Myocyte (in vitro differentiated cells): Measurements from ENCODE around the gene BMP2K. TPM values are rescaled to one million over a fixed set of nuclear protein-coding genes. Genes with fewer than 3 reads are reported as not detected.
"Not testable (repeated sequence)": the region's sequence is repeated elsewhere in the genome, so short reads cannot be mapped to it uniquely, and the experiment has no call there.

Experiments used
- DNase-seq: peaks from one replicate; pipeline ENCODE4 v3.0.0-alpha.2; 2012; ENCODE audit warnings: low read depth
- total RNA-seq: library from RNA; depleted of rRNA; stranded (reverse); fragments of >200 nt; gene quantifications from 2 replicates; pipeline ENCODE4 v1.2.3, GENCODE V29; 2014

Gene BMP2K
- total RNA-seq, 1 donor from 2014 or later: 38.5 TPM

GRCh38 chr4:78787392-78788006 lies 11.3 kb downstream of the BMP2K start:
- DNase-seq: no peak

- DNase-seq: no peak
These were observed 12.1 kb downstream of the BMP2K start for GRCh38 chr4:78788007-78788889.

DNA sequence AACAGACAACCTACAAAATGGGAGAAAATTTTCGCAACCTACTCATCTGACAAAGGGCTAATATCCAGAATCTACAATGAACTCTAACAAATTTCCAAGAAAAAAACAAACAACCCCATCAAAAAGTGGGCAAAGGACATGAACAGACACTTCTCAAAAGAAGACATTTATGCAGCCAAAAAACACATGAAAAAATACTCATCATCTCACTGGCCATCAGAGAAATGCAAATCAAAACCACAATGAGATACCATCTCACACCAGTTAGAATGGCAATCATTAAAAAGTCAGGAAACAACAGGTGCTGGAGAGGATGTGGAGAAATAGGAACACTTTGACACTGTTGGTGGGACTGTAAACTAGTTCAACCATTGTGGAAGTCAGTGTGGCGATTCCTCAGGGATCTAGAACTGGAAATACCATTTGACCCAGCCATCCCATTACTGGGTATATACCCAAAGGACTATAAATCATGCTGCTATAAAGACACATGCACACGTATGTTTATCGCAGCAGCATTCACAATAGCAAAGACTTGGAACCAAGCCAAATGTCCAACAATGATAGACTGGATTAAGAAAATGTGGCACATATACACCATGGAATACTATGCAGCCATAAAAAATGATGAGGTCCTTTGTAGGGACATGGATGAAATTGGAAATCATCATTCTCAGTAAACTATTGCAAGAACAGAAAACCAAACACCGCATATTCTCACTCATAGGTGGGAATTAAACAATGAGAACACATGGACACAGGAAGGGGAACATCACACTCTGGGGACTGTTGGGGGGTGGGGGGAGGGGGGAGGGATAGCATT lies 19.7 kb downstream of the BMP2K start:
- not testable (repeated sequence) for DNase-seq

GRCh38 chr4:78796526-78796925 lies 20.4 kb downstream of the BMP2K start:
- no peak for DNase-seq

GRCh38 chr4:78797777-78798284 lies 21.7 kb downstream of the BMP2K start:
- DNase-seq: no peak

DNA sequence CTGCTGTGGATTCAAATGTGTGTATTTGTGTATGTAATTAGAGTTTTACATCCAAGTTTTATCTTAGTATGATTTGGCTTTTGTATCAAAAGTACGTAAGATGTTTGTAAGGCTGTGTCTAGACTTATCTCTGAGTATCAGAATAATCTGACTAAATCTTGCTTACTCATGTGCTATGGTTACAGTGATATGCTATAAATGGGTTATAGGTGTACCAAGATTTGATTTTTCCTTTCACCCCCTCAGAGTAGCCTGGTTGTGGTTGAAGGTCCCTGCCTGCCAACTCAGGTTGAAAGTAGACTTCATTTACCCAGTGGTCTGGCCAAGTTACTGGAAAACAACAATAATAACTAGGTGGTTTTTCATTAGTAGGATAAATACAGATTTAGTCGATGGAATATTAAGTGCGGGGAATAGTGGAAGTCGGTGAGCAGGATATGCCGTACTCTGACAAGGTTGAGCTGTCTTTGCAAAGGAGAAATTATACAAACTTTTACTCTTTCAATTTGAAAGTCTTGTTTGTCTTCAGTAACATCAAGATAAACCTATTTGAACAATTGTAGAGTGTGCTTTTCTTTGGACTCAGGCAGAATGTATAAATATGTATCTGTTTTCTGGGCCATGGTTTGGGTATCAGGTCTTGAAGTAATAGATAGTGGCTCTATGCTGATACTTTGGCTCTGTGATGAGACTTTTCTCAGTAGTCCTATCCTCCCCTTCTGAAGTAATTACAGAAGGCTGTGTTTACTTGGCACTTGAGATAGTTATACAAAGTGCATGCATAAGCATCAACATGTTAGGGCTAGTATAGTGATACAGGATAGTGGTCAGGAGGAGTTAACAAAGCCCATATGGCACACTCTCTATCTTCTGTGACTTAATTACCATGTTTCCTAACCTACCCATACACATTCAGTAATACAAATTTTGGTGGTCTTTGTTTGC lies 23.7 kb downstream of the BMP2K start:
- DNase-seq: no peak

- DNase-seq: peak; percentile 9
These were observed 24.8 kb downstream of the BMP2K start for GRCh38 chr4:78800965-78801364.

DNA sequence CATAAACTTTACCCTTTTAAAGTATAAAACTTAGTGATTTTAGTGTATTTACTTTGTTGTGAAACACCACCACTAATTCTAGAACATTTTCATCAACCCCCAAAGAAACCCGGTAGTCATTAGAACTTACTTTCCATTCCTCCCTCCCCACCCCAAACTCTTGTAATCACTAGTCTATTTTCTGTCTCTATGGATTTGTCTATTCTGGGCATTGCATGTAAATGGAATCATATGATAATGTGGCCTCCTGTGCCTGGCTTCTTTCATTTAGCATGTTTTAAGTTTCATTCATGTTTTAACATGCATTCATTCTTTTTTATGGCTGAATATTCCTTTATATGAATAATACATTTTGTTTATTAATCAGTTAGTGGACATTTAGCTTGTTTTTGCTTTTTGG lies 27.8 kb downstream of the BMP2K start:
- no peak for DNase-seq

- no peak for DNase-seq
These were observed 30.9 kb downstream of the BMP2K start for GRCh38 chr4:78806943-78807460.

GRCh38 chr4:78809295-78809694 lies 33.1 kb downstream of the BMP2K start:
- DNase-seq: no peak

GRCh38 chr4:78809928-78810835 lies 34.0 kb downstream of the BMP2K start:
- no peak for DNase-seq

DNA sequence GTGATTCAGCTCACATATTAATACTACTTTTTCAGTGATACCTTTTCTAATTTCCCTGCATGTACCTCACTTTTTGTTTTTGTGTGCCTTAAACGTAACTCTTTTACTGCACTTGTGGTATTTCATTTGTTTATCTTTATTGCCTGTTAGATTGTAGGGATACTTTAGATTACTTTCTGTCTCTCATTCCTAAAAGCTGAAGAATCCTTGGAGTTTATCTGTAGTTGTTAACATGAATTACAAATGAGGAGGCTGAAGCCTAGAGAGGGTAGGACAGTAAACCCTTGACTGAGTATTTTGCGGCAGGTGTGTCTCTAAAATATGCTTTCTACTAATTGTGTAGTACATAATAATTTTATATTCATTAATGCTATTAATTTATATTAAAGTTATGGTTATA lies 34.9 kb downstream of the BMP2K start:
- no peak for DNase-seq

DNA sequence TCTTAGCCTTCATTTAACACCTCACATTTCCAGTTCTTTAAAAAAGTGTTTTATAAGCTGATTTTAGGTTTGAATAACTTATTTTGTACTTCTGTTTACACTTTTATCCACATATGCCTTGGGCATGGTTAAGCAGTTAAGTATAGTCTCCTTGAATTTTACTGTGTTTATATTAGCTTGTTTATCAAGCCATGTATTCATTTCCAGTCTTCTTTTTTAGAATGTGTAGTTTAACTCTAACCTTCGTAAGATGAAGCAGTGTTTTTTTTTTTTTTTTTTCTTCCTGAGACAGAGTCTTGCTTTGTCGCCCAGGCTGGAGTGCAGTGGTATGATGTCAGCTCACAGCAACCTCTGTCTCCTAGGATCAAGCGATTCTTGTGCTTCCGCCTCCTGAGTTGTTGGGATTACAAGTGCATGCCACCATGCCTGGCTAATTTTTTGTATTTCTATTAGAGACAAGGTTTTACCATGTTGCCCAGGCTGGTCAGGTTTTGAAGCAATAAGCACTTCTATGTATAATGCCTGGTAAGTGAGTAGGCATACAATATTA lies 42.5 kb downstream of the BMP2K start:
- no peak for DNase-seq

DNA sequence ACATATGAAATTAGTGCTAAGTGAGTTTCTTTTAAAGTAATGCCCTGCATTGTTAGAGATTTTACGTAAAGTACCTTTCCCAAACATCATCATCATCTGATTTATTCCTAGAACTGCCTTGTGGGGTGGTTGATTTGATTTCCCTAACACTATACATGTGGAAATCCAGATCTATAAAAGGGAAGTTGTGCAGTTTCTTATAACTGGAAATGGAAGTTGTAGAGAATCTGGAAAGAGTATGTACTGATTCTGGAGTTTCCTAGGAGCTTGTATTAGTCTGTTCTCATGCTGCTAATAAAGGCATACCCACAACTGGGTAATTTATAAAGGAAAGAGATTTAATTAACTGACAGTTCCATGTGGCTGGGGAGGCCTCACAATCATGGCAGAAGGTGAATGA lies 47.9 kb downstream of the BMP2K start:
- DNase-seq: no peak

DNA sequence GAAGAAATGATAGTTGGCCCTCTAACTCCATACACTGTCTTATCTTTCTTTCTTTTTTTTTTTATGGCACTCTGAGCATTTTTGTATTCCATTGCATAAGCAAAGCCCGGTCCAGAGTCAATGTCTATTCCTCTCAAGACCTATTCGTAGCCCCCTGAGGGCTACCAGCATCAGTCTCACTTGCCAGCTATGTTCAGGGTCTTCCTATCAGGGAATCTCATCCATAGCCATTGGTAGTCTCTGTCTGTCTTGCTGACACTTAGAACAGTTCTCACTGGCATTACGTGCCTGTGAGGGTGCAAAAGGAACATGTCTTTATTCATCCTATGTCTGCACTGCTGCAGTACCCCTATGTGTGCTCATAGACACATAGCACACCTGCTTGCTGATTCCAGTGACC lies 51.0 kb downstream of the BMP2K start:
- no peak for DNase-seq

DNA sequence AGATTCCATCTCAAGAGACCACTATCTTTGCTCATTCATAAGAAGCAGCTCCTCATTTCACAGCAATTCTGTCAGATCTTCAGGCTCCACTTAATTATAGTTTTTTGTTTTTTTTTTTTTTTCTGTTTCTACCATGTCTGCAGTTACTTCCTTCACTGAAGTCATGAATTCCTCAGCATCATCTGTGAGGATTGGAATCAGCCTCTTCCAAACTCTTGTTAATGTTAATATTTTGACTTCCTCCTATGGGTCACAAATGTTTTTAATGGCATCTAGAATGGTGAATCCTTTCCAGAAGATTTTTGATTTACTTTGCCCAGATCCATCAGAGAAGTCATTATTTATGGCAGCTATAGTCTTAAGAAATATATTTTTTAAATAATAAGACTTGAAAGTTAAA lies 53.1 kb downstream of the BMP2K start:
- DNase-seq: no peak

DNA sequence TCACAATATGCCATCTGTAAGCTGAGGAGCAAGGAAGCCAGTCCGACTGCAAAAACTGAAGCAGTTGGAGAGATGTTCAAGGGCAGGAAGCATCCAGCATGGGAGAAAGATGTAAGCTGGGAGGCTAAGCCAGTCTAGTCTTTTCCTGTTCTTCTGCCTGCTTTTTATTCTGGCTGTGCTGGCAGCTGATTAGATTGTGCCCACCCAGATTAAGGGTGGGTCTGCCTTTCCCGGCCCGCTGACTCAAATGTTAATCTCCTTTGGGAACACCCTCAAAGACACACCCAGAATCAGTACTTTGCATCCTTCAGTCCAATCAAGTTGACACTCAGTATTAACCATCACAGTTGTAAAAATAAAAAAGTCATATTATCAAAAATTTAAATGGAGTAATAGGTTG lies 63.5 kb downstream of the BMP2K start:
- DNase-seq: not testable (repeated sequence)

GRCh38 chr4:78840286-78840685 lies 64.1 kb downstream of the BMP2K start:
- DNase-seq: not testable (repeated sequence)

DNA sequence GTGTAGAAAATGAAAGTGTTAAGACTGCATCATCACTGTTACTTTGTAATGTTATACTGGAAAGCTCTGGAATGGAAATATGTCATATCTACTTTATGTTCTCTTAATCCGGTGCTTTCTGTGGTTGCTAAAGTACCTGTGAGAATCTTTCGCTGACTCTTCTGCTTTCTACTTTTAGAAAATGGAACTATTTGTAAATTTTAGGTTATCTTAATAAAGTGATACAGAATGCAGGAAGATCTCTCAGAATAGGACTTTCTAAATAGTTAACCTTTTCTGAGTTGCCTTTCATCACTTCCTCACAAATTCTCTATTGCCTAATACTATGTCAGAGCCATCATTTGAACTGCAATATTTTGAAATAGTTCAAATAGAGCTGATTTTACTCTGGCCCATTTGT lies 69.3 kb downstream of the BMP2K start:
- no peak for DNase-seq
